RKO (cell line): ENCODE results near the gene SGMS1.
"Not testable (repeated sequence)": the region's sequence is repeated elsewhere in the genome, so short reads cannot be mapped to it uniquely, and the experiment has no call there.

ENCODE experiments used
- DNase-seq: peaks from one replicate; pipeline ENCODE4 v3.0.0-alpha.2; 2016; ENCODE audit warnings: low spot score

Gene SGMS1

GRCh38 chr10:50469288-50469687 is 154.5 kb downstream of the SGMS1 start:
- DNase-seq = no peak

- no peak for DNase-seq
Measured at GRCh38 chr10:50467209-50467608, 156.5 kb downstream of the SGMS1 start.

GRCh38 chr10:50464004-50464409 is 159.7 kb downstream of the SGMS1 start:
- no peak for DNase-seq

GRCh38 chr10:50461834-50462233 is 161.9 kb downstream of the SGMS1 start:
- DNase-seq = no peak

GRCh38 chr10:50461123-50461522 is 162.6 kb downstream of the SGMS1 start:
- DNase-seq = no peak

GRCh38 chr10:50456719-50457118 is 167.0 kb downstream of the SGMS1 start:
- DNase-seq = no peak

- no peak for DNase-seq
Measured at GRCh38 chr10:50453940-50454339, 169.8 kb downstream of the SGMS1 start.

GRCh38 chr10:50452603-50453002 is 171.2 kb downstream of the SGMS1 start:
- DNase-seq = no peak

- no peak for DNase-seq
Measured at GRCh38 chr10:50447691-50448090, 176.1 kb downstream of the SGMS1 start.

GRCh38 chr10:50445777-50446176 is 178.0 kb downstream of the SGMS1 start:
- not testable (repeated sequence) for DNase-seq

- no peak for DNase-seq
Measured at GRCh38 chr10:50440489-50440888, 183.3 kb downstream of the SGMS1 start.

- no peak for DNase-seq
Measured at GRCh38 chr10:50439806-50440205, 183.9 kb downstream of the SGMS1 start.

GRCh38 chr10:50439187-50439586 is 184.6 kb downstream of the SGMS1 start:
- DNase-seq = no peak

GRCh38 chr10:50438049-50438936 is 185.5 kb downstream of the SGMS1 start:
- DNase-seq = no peak

GRCh38 chr10:50437248-50437647 is 186.5 kb downstream of the SGMS1 start:
- no peak for DNase-seq

- no peak for DNase-seq
Measured at GRCh38 chr10:50436805-50437204, 187.0 kb downstream of the SGMS1 start.

- no peak for DNase-seq
Measured at GRCh38 chr10:50432211-50433009, 191.3 kb downstream of the SGMS1 start.

GRCh38 chr10:50431791-50432190 is 192.0 kb downstream of the SGMS1 start:
- no peak for DNase-seq

GRCh38 chr10:50431133-50431532 is 192.6 kb downstream of the SGMS1 start:
- DNase-seq = no peak

- DNase-seq = no peak
Measured at GRCh38 chr10:50426485-50426884, 197.3 kb downstream of the SGMS1 start.

- not testable (repeated sequence) for DNase-seq
Measured at GRCh38 chr10:50425215-50425614, 198.5 kb downstream of the SGMS1 start.

- DNase-seq = no peak
Measured at GRCh38 chr10:50423448-50423847, 200.3 kb downstream of the SGMS1 start.

GRCh38 chr10:50422259-50422658 is 201.5 kb downstream of the SGMS1 start:
- DNase-seq = no peak
